HepG2 (cell line): ENCODE measurements around the gene VEGFA. TPM values are rescaled to one million over a fixed set of nuclear protein-coding genes. Genes with fewer than 3 reads are reported as not detected.

Source experiments
- ATAC-seq: fragments of 200-7000 bp; cut with Tn5 transposase; 3 replicates; pipeline ENCODE4 v1.9.1; 2020; ENCODE audit warnings: mild to moderate bottlenecking, moderate library complexity
- BruUV-seq: library from RNA; stranded (reverse); fragments of 400-500 nt; replicated peaks from 2 replicates; lab custom pipeline; 2021; lab: Mats Ljungman, UMichigan
- CTCF ChIA-PET: fragments of 300-600 bp; formaldehyde crosslinking; extraction: SDS; loops from one replicate; lab custom pipeline; 2021; ENCODE audit warnings: low total read pairs, inconsistent platforms, low intra/inter-chr PET ratio; lab: Yijun Ruan, JAX
- POLR2A ChIA-PET: fragments of 350-600 bp; sonication (Branson Sonifier 250); formaldehyde crosslinking; loops from one replicate; lab custom pipeline; 2020; ENCODE audit warnings: antibody characterized with exemption, inconsistent platforms; lab: Yijun Ruan, JAX
- DNase-seq: peaks from one replicate; pipeline ENCODE4 v3.0.0-alpha.2; 2015; ENCODE audit warnings: low spot score
- FAIRE-seq: peaks from 3 replicates; lab custom pipeline; 2011; peaks lifted over from hg19 to GRCh38; lab: Jason Lieb, UNC
- H2AFZ ChIP-seq: one replicate; pipeline ENCODE4 v1.6.1; 2011; ENCODE audit warnings: low read length, inconsistent platforms
- H3K27ac ChIP-seq: fragments of 300-600 bp; 3 replicates; pipeline ENCODE4 v1.8.0; 2011; ENCODE audit warnings: mixed run types, mild to moderate bottlenecking, mixed read lengths, low read length, inconsistent platforms; ENCODE audit not compliant: insufficient read depth; ENCODE audit errors: extremely low read length
- H3K27me3 ChIP-seq, 2 experiments: fragments of 200-600 bp in 1 of 2; 2 replicates in 1 of 2; 3 replicates in 1 of 2; pipeline versions ENCODE4 v1.6.0 to v1.8.0; 2011; ENCODE audit warnings: low read length in 2 of 2, mild to moderate bottlenecking in 2 of 2, moderate library complexity in 2 of 2, inconsistent platforms in 1 of 2; ENCODE audit not compliant: insufficient read depth in 2 of 2, control insufficient read depth in 1 of 2
- H3K36me3 ChIP-seq, 2 experiments: fragments of 200-600 bp in 1 of 2; replicated peaks in 1 of 2; 2 replicates in 1 of 2; 3 replicates in 1 of 2; pipeline versions ENCODE4 v1.5.1 to v1.8.0; 2011; ENCODE audit warnings: low read length in 2 of 2, inconsistent platforms in 1 of 2; ENCODE audit not compliant: insufficient read depth in 2 of 2, control insufficient read depth in 1 of 2
- H3K4me1 ChIP-seq: 2 replicates; pipeline ENCODE4 v1.5.1; 2012; ENCODE audit warnings: low read length, inconsistent platforms; ENCODE audit not compliant: insufficient read depth
- H3K4me2 ChIP-seq: 2 replicates; pipeline ENCODE4 v1.6.0; 2011; ENCODE audit warnings: low read depth, low read length, inconsistent platforms
- H3K4me3 ChIP-seq, 3 experiments: fragments of 200-600 bp in 1 of 3; sonication (generic), shearing (Covaris generic) in 1 of 3; replicated peaks in 1 of 3; 2 replicates each; pipeline ENCODE4 v1.5.1; 2011 to 2016; ENCODE audit warnings: low read length in 3 of 3, inconsistent platforms in 2 of 3, low read depth in 2 of 3, mild to moderate bottlenecking in 2 of 3, control low read depth in 1 of 3, mixed read lengths in 1 of 3; ENCODE audit not compliant: insufficient read depth in 1 of 3
- H3K79me2 ChIP-seq: one replicate; pipeline ENCODE4 v1.6.1; 2011; ENCODE audit warnings: low read length, inconsistent platforms; ENCODE audit not compliant: insufficient read depth
- H3K9ac ChIP-seq: 2 replicates; pipeline ENCODE4 v1.6.0; 2011; ENCODE audit warnings: mild to moderate bottlenecking, low read depth, low read length, inconsistent platforms; ENCODE audit not compliant: insufficient read depth
- H3K9me3 ChIP-seq: 2 replicates; pipeline ENCODE4 v1.5.1; 2012; ENCODE audit warnings: mild to moderate bottlenecking, low read length
- H4K20me1 ChIP-seq: 2 replicates; pipeline ENCODE4 v1.6.0; 2011; ENCODE audit warnings: inconsistent platforms, mild to moderate bottlenecking, low read length, moderate library complexity; ENCODE audit not compliant: insufficient read depth
- HNF1B ChIP-seq: sonication (generic); formaldehyde crosslinking; IDR thresholded peaks from 2 replicates; pipeline ENCODE4 v1.5.1; 2020; ENCODE audit warnings: mild to moderate bottlenecking, moderate library complexity, missing genetic modification reagents
- RFX1 ChIP-seq: fragments of 450-650 bp; IDR thresholded peaks from 2 replicates; pipeline ENCODE4 v1.6.1; 2017
- TFDP2 ChIP-seq: sonication (generic); formaldehyde crosslinking; IDR thresholded peaks from 2 replicates; pipeline ENCODE4 v1.4.0; 2020; ENCODE audit warnings: missing genetic modification reagents
- ZBTB43 ChIP-seq: sonication (generic); formaldehyde crosslinking; conservative IDR thresholded peaks from 2 replicates; pipeline ENCODE4 v1.4.0; 2020; ENCODE audit warnings: missing genetic modification reagents
- ZKSCAN1 ChIP-seq: fragments of 150-350 bp; IDR thresholded peaks from 2 replicates; pipeline ENCODE4 v1.6.1; 2014; ENCODE audit warnings: low read length
- WGBS: methylation state at CpG from one replicate; pipeline ENCODE4 v1.1.6; 2017; ENCODE audit warnings: low lambda C conversion rate; 5-methylcytosine and 5-hydroxymethylcytosine counted together
- in situ Hi-C: cut with HindIII; loops from 2 replicates; pipeline ENCODE4 v1.10.0; 2017; ENCODE audit warnings: low pct_unique_long_range_greater_than_20kb; ENCODE audit not compliant: extremely low pct_ligation_motif_present
- intact Hi-C: fragments of 100-400 bp; cut with micrococcal nuclease; formaldehyde crosslinking; loops from one replicate; pipeline ENCODE4 v1.10.0; 2022; ENCODE audit not compliant: unreplicated experiment
- polyA plus RNA-seq, 8 experiments: library from polyadenylated mRNA; depleted of rRNA in 3 of 8; stranded (reverse) in 7 of 8; unstranded in 1 of 8; fragments of >200 nt; fragmentation: Illumina TruSeq in 4 of 8; extraction: Trizol in 4 of 8; gene quantifications; 2 replicates each; pipeline versions ENCODE4 v1.2.1 to v1.2.3, GENCODE V29; 2011 to 2016; ENCODE audit warnings: low read depth in 4 of 8, missing spikeins in 1 of 8, mixed read lengths in 1 of 8; ENCODE audit not compliant: insufficient read depth in 1 of 8
- total RNA-seq, 5 experiments: library from RNA; depleted of rRNA; stranded (reverse); fragments of >200 nt; fragmentation: Illumina TruSeq; extraction: Trizol; gene quantifications; 2 replicates each; pipeline ENCODE4 v1.2.3, GENCODE V29; 2016; ENCODE audit warnings: low read depth in 1 of 5

The VEGFA gene
- total and polyA plus RNA-seq, 2 of the 13 experiments (the other 11 are each of a cell fraction or from before 2014, with no cell fraction given): 68.1 to 629 TPM

- H3K27ac ChIP-seq: no peak overlapping the region
- POLR2A ChIA-PET: no interaction called here
- intact Hi-C loops (no loop called here), in situ Hi-C loops (no loop called here)
- DNase-seq (no peak), FAIRE-seq (no peak), ATAC-seq (no peak)
- H3K4me2 ChIP-seq: no peak overlapping the region
- no peak overlapping the region for H3K4me3 ChIP-seq
- H3K4me1 ChIP-seq: peaks cover 13% of the 10 kb centered on the region
- H3K9ac ChIP-seq: no peak overlapping the region
- H3K27me3 ChIP-seq: peaks cover 2 to 30% of the 10 kb centered on the region in 2 experiments
- no peaks in the 10 kb centered on the region for H3K79me2 ChIP-seq
- WGBS: 17% methylated on average over 3 of the region's 3 CpGs
- TF ChIP-seq TFDP2 (CRISPR knock-in tag) (no peak), ZBTB43 (no peak), RFX1 (no peak), ZKSCAN1 (peak; percentile 66; the same call in 1 of the 2 replicates), HNF1B (CRISPR knock-in tag) (no peak)
- TF ChIP-seq, all 625 proteins: peak for 1
- H3K9me3 ChIP-seq: no peaks in the 10 kb centered on the region
- no peaks in the 10 kb centered on the region for H4K20me1 ChIP-seq
- no TSS peak for BruUV-seq
- no peak overlapping the region for H2AFZ ChIP-seq
- H3K36me3 ChIP-seq: no peaks in the 10 kb centered on the region
- CTCF ChIA-PET: no interaction called here
Observed at GRCh38 chr6:43750622-43751021, 19.4 kb upstream of the VEGFA start.
